ENCODE data around the gene PRELP. TPM values are rescaled to one million over a fixed set of nuclear protein-coding genes. Genes with fewer than 3 reads are reported as not detected.

The PRELP gene
- 100 to 1,000 TPM; 232 to 244 TPM for total RNA-seq

GRCh38 chr1:203475012-203475981 is at the start of gene PRELP:
Gene PRELP (plus strand): TSS chr1:203475806. CDS start chr1:203483185, 7,379 bp downstream.
- TF ChIP-seq, protein P1, sequence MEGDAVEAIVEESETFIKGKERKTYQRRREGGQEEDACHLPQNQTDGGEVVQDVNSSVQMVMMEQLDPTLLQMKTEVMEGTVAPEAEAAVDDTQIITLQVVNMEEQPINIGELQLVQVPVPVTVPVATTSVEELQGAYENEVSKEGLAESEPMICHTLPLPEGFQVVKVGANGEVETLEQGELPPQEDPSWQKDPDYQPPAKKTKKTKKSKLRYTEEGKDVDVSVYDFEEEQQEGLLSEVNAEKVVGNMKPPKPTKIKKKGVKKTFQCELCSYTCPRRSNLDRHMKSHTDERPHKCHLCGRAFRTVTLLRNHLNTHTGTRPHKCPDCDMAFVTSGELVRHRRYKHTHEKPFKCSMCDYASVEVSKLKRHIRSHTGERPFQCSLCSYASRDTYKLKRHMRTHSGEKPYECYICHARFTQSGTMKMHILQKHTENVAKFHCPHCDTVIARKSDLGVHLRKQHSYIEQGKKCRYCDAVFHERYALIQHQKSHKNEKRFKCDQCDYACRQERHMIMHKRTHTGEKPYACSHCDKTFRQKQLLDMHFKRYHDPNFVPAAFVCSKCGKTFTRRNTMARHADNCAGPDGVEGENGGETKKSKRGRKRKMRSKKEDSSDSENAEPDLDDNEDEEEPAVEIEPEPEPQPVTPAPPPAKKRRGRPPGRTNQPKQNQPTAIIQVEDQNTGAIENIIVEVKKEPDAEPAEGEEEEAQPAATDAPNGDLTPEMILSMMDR (IDR thresholded peaks at IDR 0.05), result no peak
- no peaks in the 10 kb centered on the region for H3K9me3 ChIP-seq
- peaks cover 18 to 40% of the 10 kb centered on the region in 2 donors for H3K4me1 ChIP-seq (ENCODE audit: control insufficient read depth in 1 of 2, low read depth in 2 of 2)
- no peaks in the 10 kb centered on the region for H3K27me3 ChIP-seq (replicated peaks; ENCODE audit: insufficient read depth)
- peak within 1 kb of the TSS; percentile 88 to 95 for H3K27ac ChIP-seq
- ATAC-seq (ENCODE audit: insufficient number of reproducible peaks, low FRiP score, low read depth), result peak; percentile 27
- no peak for DNase-seq (ENCODE audit: low spot score)
- peak within 1 kb of the TSS; percentile 79 for H3K4me3 ChIP-seq
- H3K36me3 ChIP-seq, result no peaks in the 10 kb centered on the region

GRCh38 chr1:203426366-203426765 is 49.2 kb upstream of the PRELP start:
- Histone ChIP-seq H3K36me3 (no peaks in the 10 kb centered on the region), H3K4me1 (ENCODE audit: control insufficient read depth in 1 of 2, low read depth in 2 of 2) (no peaks in the 10 kb centered on the region), H3K4me3 (no peak overlapping the region), H3K9me3 (no peaks in the 10 kb centered on the region), H3K27ac (no peak overlapping the region), H3K27me3 (replicated peaks; ENCODE audit: insufficient read depth) (no peaks in the 10 kb centered on the region)
- DNase-seq (ENCODE audit: low spot score), result no peak
- no peak for ATAC-seq (ENCODE audit: insufficient number of reproducible peaks, low FRiP score, low read depth)
- TF ChIP-seq, protein P1 (IDR thresholded peaks at IDR 0.05), result no peak

- no peak for ATAC-seq (ENCODE audit: insufficient number of reproducible peaks, low FRiP score, low read depth)
- Histone ChIP-seq H3K4me1 (ENCODE audit: control insufficient read depth in 1 of 2, low read depth in 2 of 2) (no peaks in the 10 kb centered on the region), H3K4me3 (no peak overlapping the region), H3K27me3 (replicated peaks; ENCODE audit: insufficient read depth) (no peaks in the 10 kb centered on the region), H3K36me3 (no peaks in the 10 kb centered on the region), H3K27ac (no peak overlapping the region), H3K9me3 (no peaks in the 10 kb centered on the region)
- no peak for DNase-seq (ENCODE audit: low spot score)
- TF ChIP-seq, protein P1 (IDR thresholded peaks at IDR 0.05), result no peak
Observed at GRCh38 chr1:203426870-203427269, 48.7 kb upstream of the PRELP start.

- Histone ChIP-seq H3K4me1 (ENCODE audit: control insufficient read depth in 1 of 2, low read depth in 2 of 2) (no peaks in the 10 kb centered on the region), H3K9me3 (no peaks in the 10 kb centered on the region), H3K27ac (no peak overlapping the region), H3K4me3 (no peak overlapping the region), H3K36me3 (no peaks in the 10 kb centered on the region), H3K27me3 (replicated peaks; ENCODE audit: insufficient read depth) (no peaks in the 10 kb centered on the region)
- TF ChIP-seq, protein P1 (IDR thresholded peaks at IDR 0.05), result no peak
- no peak for ATAC-seq (ENCODE audit: insufficient number of reproducible peaks, low FRiP score, low read depth)
- DNase-seq (ENCODE audit: low spot score), result no peak
Observed at GRCh38 chr1:203427451-203427850, 48.2 kb upstream of the PRELP start.

DNA sequence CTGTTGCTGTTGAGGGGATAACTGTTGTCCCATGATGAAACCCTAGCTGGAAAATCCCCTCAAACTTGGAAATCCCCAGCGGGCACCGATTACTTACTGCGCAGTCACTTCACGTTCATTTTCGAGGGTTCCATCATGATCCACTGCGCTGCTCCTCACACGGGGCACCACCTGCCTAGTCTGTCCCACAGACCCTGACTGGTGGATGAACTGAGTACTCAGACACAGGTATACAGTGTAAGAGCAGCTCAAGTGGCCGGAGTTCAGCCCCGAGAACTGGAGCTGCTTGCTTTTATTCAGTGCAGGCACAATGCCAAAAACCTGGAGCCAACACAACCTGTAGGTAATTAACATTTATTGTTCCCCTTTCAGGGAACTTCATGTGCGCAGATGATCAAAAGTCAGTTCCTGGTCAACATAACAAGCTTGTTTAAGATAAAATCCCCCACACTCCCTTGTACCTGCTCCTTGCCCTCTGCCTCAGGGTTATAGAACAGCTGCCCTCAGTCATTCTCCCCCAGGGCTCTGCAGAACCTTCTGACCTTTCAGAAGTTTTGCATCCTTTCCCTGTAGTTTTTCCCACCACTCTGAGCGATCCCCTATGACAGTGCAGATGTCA is 46.5 kb upstream of the PRELP start:
- Histone ChIP-seq H3K36me3 (no peaks in the 10 kb centered on the region), H3K27me3 (replicated peaks; ENCODE audit: insufficient read depth) (no peaks in the 10 kb centered on the region), H3K9me3 (no peaks in the 10 kb centered on the region), H3K27ac (no peak overlapping the region), H3K4me1 (ENCODE audit: control insufficient read depth in 1 of 2, low read depth in 2 of 2) (no peaks in the 10 kb centered on the region), H3K4me3 (no peak overlapping the region)
- DNase-seq (ENCODE audit: low spot score) (no peak), ATAC-seq (ENCODE audit: insufficient number of reproducible peaks, low FRiP score, low read depth) (no peak)
- TF ChIP-seq, protein P1 (IDR thresholded peaks at IDR 0.05), result no peak

Data from thoracic aorta (tissue), 2 donors.